Stimulated activated CD4-positive, alpha-beta T cell treated with anti-CD3 and anti-CD28 coated beads, TNF-alpha, amount 100 ng/mL, for 48 hours (primary cell): Measurements from ENCODE around the gene DYNC1LI1.

Experiments
- DNase-seq, 3 donors: peaks; one replicate each; pipeline ENCODE4 v3.0.0-alpha.2; 2020; ENCODE audit warnings: low read depth in 3 of 3

The DYNC1LI1 gene

GRCh38 chr3:32570421-32571191 is at the start of gene DYNC1LI1:
Gene DYNC1LI1 (minus strand): TSS chr3:32570858. CDS start chr3:32570770, 88 bp downstream.
- peak; percentile 83 to 93 (median 92) for DNase-seq

- no peak for DNase-seq
Measured at GRCh38 chr3:32619395-32619794, 48.7 kb upstream of the DYNC1LI1 start.

GRCh38 chr3:32616267-32616962 is 45.8 kb upstream of the DYNC1LI1 start:
- no peak for DNase-seq

- DNase-seq: no peak
Measured at GRCh38 chr3:32614956-32615355, 44.3 kb upstream of the DYNC1LI1 start.

- DNase-seq: no peak
Measured at GRCh38 chr3:32613183-32613582, 42.5 kb upstream of the DYNC1LI1 start.

GRCh38 chr3:32612547-32612946 is 41.9 kb upstream of the DYNC1LI1 start:
- DNase-seq: no peak

- no peak for DNase-seq
Measured at GRCh38 chr3:32607522-32607921, 36.9 kb upstream of the DYNC1LI1 start.

GRCh38 chr3:32606960-32607359 is 36.3 kb upstream of the DYNC1LI1 start:
- no peak for DNase-seq

- DNase-seq: no peak
Measured at GRCh38 chr3:32606277-32606676, 35.6 kb upstream of the DYNC1LI1 start.

GRCh38 chr3:32603064-32603463 is 32.4 kb upstream of the DYNC1LI1 start:
- no peak for DNase-seq

- no peak for DNase-seq
Measured at GRCh38 chr3:32602206-32602605, 31.5 kb upstream of the DYNC1LI1 start.

GRCh38 chr3:32601722-32602121 is 31.1 kb upstream of the DYNC1LI1 start:
- no peak for DNase-seq

- DNase-seq: no peak
Measured at GRCh38 chr3:32597656-32598055, 27.0 kb upstream of the DYNC1LI1 start.

- no peak for DNase-seq
Measured at GRCh38 chr3:32596909-32597369, 26.3 kb upstream of the DYNC1LI1 start.

GRCh38 chr3:32596282-32596908 is 25.7 kb upstream of the DYNC1LI1 start:
- no peak for DNase-seq

GRCh38 chr3:32595323-32595722 is 24.7 kb upstream of the DYNC1LI1 start:
- no peak for DNase-seq

- no peak for DNase-seq
Measured at GRCh38 chr3:32593903-32594525, 23.4 kb upstream of the DYNC1LI1 start.

GRCh38 chr3:32592696-32593353 is 22.2 kb upstream of the DYNC1LI1 start:
- DNase-seq: no peak

- DNase-seq: no peak
Measured at GRCh38 chr3:32592011-32592410, 21.4 kb upstream of the DYNC1LI1 start.

- DNase-seq: no peak
Measured at GRCh38 chr3:32591186-32591585, 20.5 kb upstream of the DYNC1LI1 start.

- no peak for DNase-seq
Measured at GRCh38 chr3:32586356-32586755, 15.7 kb upstream of the DYNC1LI1 start.

- no peak for DNase-seq
Measured at GRCh38 chr3:32584660-32585059, 14.0 kb upstream of the DYNC1LI1 start.
